Natural killer cell (primary cell): ENCODE results near the gene NCAPG. TPM values are rescaled to one million over a fixed set of nuclear protein-coding genes. Genes with fewer than 3 reads are reported as not detected.

ENCODE experiments used
- ATAC-seq, 3 donors: fragments of 150-1000 bp in 2 of 3; fragments of 200-7000 bp in 1 of 3; cut with Tn5 transposase; 1 replicate in 1 of 3; 2 replicates in 2 of 3; pipeline ENCODE4 v1.10.0; 2021; ENCODE audit warnings: mild to moderate bottlenecking in 2 of 3, moderate library complexity in 2 of 3
- DNase-seq, 2 donors: peaks; one replicate each; pipeline versions ENCODE4 v3.0.0 to v3.0.0-alpha.2; 2013 to 2021; ENCODE audit warnings: mixed read lengths in 1 of 2
- H3K27ac ChIP-seq: one replicate; pipeline ENCODE4 v1.5.1; 2013; ENCODE audit warnings: mild to moderate bottlenecking, low read length
- H3K27me3 ChIP-seq: one replicate; pipeline ENCODE4 v1.6.1; 2013; ENCODE audit warnings: low read length; ENCODE audit not compliant: control insufficient read depth, insufficient read depth
- H3K36me3 ChIP-seq: one replicate; pipeline ENCODE4 v1.6.1; 2013; ENCODE audit warnings: low read length; ENCODE audit not compliant: control insufficient read depth, insufficient read depth
- H3K4me1 ChIP-seq: one replicate; pipeline ENCODE4 v1.6.1; 2013; ENCODE audit warnings: low read length; ENCODE audit not compliant: control insufficient read depth, insufficient read depth
- H3K4me3 ChIP-seq: one replicate; pipeline ENCODE4 v1.5.1; 2013; ENCODE audit warnings: low read length
- H3K9me3 ChIP-seq: one replicate; pipeline ENCODE4 v1.6.1; 2013; ENCODE audit warnings: low read length; ENCODE audit not compliant: control insufficient read depth, insufficient read depth
- H3K27ac Mint-ChIP-seq, 2 donors: one replicate each; pipeline ENCODE4 v1.8.0; 2022; ENCODE audit warnings: mild to moderate bottlenecking in 2 of 2, mixed read lengths in 2 of 2, moderate library complexity in 1 of 2
- H3K27me3 Mint-ChIP-seq, 2 donors: one replicate each; pipeline ENCODE4 v1.8.0; 2022; ENCODE audit warnings: low read depth in 2 of 2, mixed read lengths in 2 of 2
- H3K36me3 Mint-ChIP-seq: one replicate; pipeline ENCODE4 v1.8.0; 2022; ENCODE audit warnings: mixed read lengths
- H3K4me1 Mint-ChIP-seq, 2 donors: one replicate each; pipeline ENCODE4 v1.8.0; 2022; ENCODE audit warnings: mixed read lengths in 2 of 2
- H3K4me3 Mint-ChIP-seq: one replicate; pipeline ENCODE4 v1.8.0; 2022; ENCODE audit warnings: mild to moderate bottlenecking, moderate library complexity, mixed read lengths
- H3K9me3 Mint-ChIP-seq, 2 donors: one replicate each; pipeline ENCODE4 v1.8.0; 2022; ENCODE audit warnings: mixed read lengths in 2 of 2
- CTCF ChIP-seq: fragments of 200-600 bp; IDR thresholded peaks from one replicate; pipeline ENCODE4 v1.8.0; 2022; ENCODE audit warnings: antibody characterized with exemption
- WGBS: methylation state at CpG from one replicate; pipeline ENCODE4 v1.1.7; 2013; ENCODE audit warnings: missing lambda C conversion rate; ENCODE audit not compliant: insufficient coverage; 5-methylcytosine and 5-hydroxymethylcytosine counted together
- intact Hi-C: fragments of 100-400 bp; cut with micrococcal nuclease; formaldehyde crosslinking; loops from one replicate; pipeline ENCODE4 v1.14.2; 2022
- total RNA-seq, 4 donors: library from RNA; stranded (reverse); fragments of 120-200 nt in 1 of 4; gene quantifications; one replicate each; pipeline versions ENCODE4 v1.2.3 to v1.2.4, GENCODE V29; 2013 to 2022

Gene NCAPG
- total RNA-seq, 3 donors from 2014 or later (not counting 1 experiment from before 2014, with no cell fraction given): 1.3 to 1.8 (median 1.6) TPM

GRCh38 chr4:17867276-17867675 lies 56.5 kb downstream of the NCAPG start:
- peaks cover 8% of the 10 kb centered on the region for H3K36me3 Mint-ChIP-seq
- Histone ChIP-seq H3K36me3 (no peaks in the 10 kb centered on the region), H3K4me1 (no peaks in the 10 kb centered on the region), H3K27ac (no peak overlapping the region), H3K27me3 (no peaks in the 10 kb centered on the region), H3K9me3 (peaks cover 1% of the 10 kb centered on the region), H3K4me3 (no peak overlapping the region)
- intact Hi-C loops: no loop called here
- no peak for DNase-seq
- 93% methylated on average over 3 of the region's 3 CpGs for WGBS
- H3K4me3 Mint-ChIP-seq: no peak overlapping the region
- no peak for ATAC-seq
- TF ChIP-seq CTCF: no peak
- no peaks in the 10 kb centered on the region for H3K27me3 Mint-ChIP-seq
- H3K9me3 Mint-ChIP-seq: peaks cover 0 to 2% of the 10 kb centered on the region in 2 donors
- H3K27ac Mint-ChIP-seq: no peak overlapping the region
- H3K4me1 Mint-ChIP-seq: no peaks in the 10 kb centered on the region

DNA sequence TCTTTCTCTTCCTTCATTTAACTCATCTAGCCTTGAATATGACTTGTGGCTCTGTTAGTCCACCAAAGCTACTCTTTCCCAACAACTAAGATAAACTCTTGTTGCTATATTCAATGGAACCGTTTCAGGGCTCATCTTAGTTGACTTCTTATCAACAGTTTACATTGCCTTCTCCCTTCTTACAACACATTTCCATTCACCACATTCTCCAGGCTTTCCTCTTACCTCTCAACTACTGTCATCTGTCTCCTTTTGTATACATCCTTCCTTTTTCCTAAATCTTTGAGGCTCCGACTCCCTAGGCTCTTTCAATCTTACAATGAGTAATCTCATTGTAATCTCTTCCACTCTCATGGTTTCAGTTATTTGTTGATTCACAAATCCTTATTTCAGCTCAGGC lies 58.5 kb downstream of the NCAPG start:
- Histone ChIP-seq H3K27ac (no peak overlapping the region), H3K4me1 (no peaks in the 10 kb centered on the region), H3K9me3 (no peaks in the 10 kb centered on the region), H3K27me3 (no peaks in the 10 kb centered on the region), H3K4me3 (no peak overlapping the region), H3K36me3 (no peaks in the 10 kb centered on the region)
- H3K36me3 Mint-ChIP-seq: no peaks in the 10 kb centered on the region
- no peak for ATAC-seq
- intact Hi-C loops: no loop called here
- H3K9me3 Mint-ChIP-seq: no peaks in the 10 kb centered on the region
- H3K4me3 Mint-ChIP-seq: no peak overlapping the region
- no peaks in the 10 kb centered on the region for H3K4me1 Mint-ChIP-seq
- WGBS: 96% methylated on average over 2 of the region's 2 CpGs
- no peak for TF ChIP-seq CTCF
- no peak overlapping the region for H3K27ac Mint-ChIP-seq
- no peaks in the 10 kb centered on the region for H3K27me3 Mint-ChIP-seq
- no peak for DNase-seq

- Histone ChIP-seq H3K4me3 (no peak overlapping the region), H3K36me3 (no peaks in the 10 kb centered on the region), H3K27ac (no peak overlapping the region), H3K27me3 (no peaks in the 10 kb centered on the region), H3K4me1 (no peaks in the 10 kb centered on the region), H3K9me3 (no peaks in the 10 kb centered on the region)
- H3K4me3 Mint-ChIP-seq: no peak overlapping the region
- H3K4me1 Mint-ChIP-seq: no peaks in the 10 kb centered on the region
- WGBS: 74% methylated on average over 3 of the region's 4 CpGs
- intact Hi-C loops: no loop called here
- H3K27me3 Mint-ChIP-seq: no peaks in the 10 kb centered on the region
- no peak overlapping the region for H3K27ac Mint-ChIP-seq
- TF ChIP-seq CTCF: no peak
- ATAC-seq (no peak), DNase-seq (no peak)
- H3K9me3 Mint-ChIP-seq: no peaks in the 10 kb centered on the region
- peaks cover 7% of the 10 kb centered on the region for H3K36me3 Mint-ChIP-seq
Measured at GRCh38 chr4:17875402-17876070, 64.8 kb downstream of the NCAPG start.

DNA sequence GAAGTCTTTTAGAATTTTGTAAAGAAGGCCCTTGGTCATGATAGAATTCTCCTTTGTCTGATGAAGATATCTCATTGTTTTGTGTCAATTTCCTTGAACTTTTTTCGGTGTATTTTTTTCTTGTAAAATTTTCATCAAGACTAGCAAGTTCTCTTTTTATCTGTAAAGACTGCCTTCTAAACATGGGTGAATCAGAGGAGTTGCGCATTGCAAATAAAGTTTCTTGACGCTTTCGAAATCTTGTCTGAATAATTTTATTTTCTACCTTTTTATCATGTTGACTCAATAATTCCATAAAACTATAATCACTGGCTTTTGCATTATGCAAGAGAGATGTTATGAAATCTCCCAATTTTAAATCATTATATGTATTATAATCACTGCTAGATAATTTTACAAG lies 66.2 kb downstream of the NCAPG start:
- 100% methylated on average over 1 of the region's 4 CpGs for WGBS
- Histone ChIP-seq H3K4me3 (no peak overlapping the region), H3K27me3 (no peaks in the 10 kb centered on the region), H3K36me3 (no peaks in the 10 kb centered on the region), H3K4me1 (no peaks in the 10 kb centered on the region), H3K27ac (no peak overlapping the region), H3K9me3 (no peaks in the 10 kb centered on the region)
- no peak overlapping the region for H3K4me3 Mint-ChIP-seq
- no peak overlapping the region for H3K27ac Mint-ChIP-seq
- H3K27me3 Mint-ChIP-seq: no peaks in the 10 kb centered on the region
- H3K4me1 Mint-ChIP-seq: no peaks in the 10 kb centered on the region
- ATAC-seq (no peak), DNase-seq (no peak)
- intact Hi-C loops: no loop called here
- H3K9me3 Mint-ChIP-seq: no peaks in the 10 kb centered on the region
- TF ChIP-seq CTCF: no peak
- H3K36me3 Mint-ChIP-seq: peaks cover 7% of the 10 kb centered on the region
